ENCODE results near the gene TTC28.

GRCh38 chr22:28658448-28658847, 21.2 kb downstream of the TTC28 start:
- TF ChIP-seq CTCF (IDR thresholded peaks at IDR 0.05) (no peak), EZH2 (IDR thresholded peaks at IDR 0.05) (no peak)
